Measurements from ENCODE around the gene EMC10.

The EMC10 gene

GRCh38 chr19:50505856-50506611 is 29.7 kb downstream of the EMC10 start:
- peaks cover 3% of the 10 kb centered on the region; the same call in 1 of the 2 replicates for H3K79me2 ChIP-seq (ENCODE audit: control insufficient read depth, low read length)
- H3K4me3 ChIP-seq (ENCODE audit: low read length), result no peak overlapping the region
- no peaks in the 10 kb centered on the region for H3F3A ChIP-seq (ENCODE audit: control insufficient read depth, insufficient read depth)
- no peak overlapping the region for H3K27ac ChIP-seq (ENCODE audit: low read depth, low read length)
- H3K4me2 ChIP-seq (ENCODE audit: low read length), result no peak overlapping the region
- H4K20me1 ChIP-seq (ENCODE audit: control insufficient read depth, insufficient read depth, low read depth, low read length), result no peaks in the 10 kb centered on the region
- no peak for TF ChIP-seq CTCF (IDR thresholded peaks at IDR 0.05; ENCODE audit: low read depth, low read length, poor library complexity, severe bottlenecking)
- TF ChIP-seq EZH2phosphoT487 (IDR thresholded peaks at IDR 0.05; ENCODE audit: borderline replicate concordance, low read length), result no peak
- no peaks in the 10 kb centered on the region for H3K36me3 ChIP-seq (ENCODE audit: control insufficient read depth, low read length)
- no peaks in the 10 kb centered on the region for H3K9me3 ChIP-seq (ENCODE audit: control insufficient read depth, insufficient read depth, low read length)
- H3K4me1 ChIP-seq (ENCODE audit: control insufficient read depth, low read length), result peaks cover 7% of the 10 kb centered on the region
- no peaks in the 10 kb centered on the region for H3K27me3 ChIP-seq (ENCODE audit: control insufficient read depth, low read length)
- no peaks in the 10 kb centered on the region for H3K9me2 ChIP-seq (replicated peaks; ENCODE audit: control insufficient read depth, low read length)

- Histone ChIP-seq H3K9me2 (replicated peaks; ENCODE audit: control insufficient read depth, low read length) (no peaks in the 10 kb centered on the region), H3K27me3 (ENCODE audit: control insufficient read depth, low read length) (no peaks in the 10 kb centered on the region), H3K79me2 (ENCODE audit: control insufficient read depth, low read length) (peaks cover 3% of the 10 kb centered on the region; the same call in 1 of the 2 replicates), H3K4me3 (ENCODE audit: low read length) (no peak overlapping the region), H4K20me1 (ENCODE audit: control insufficient read depth, insufficient read depth, low read depth, low read length) (no peaks in the 10 kb centered on the region), H3F3A (ENCODE audit: control insufficient read depth, insufficient read depth) (no peaks in the 10 kb centered on the region), H3K4me1 (ENCODE audit: control insufficient read depth, low read length) (peaks cover 9% of the 10 kb centered on the region), H3K27ac (ENCODE audit: low read depth, low read length) (no peak overlapping the region), H3K9me3 (ENCODE audit: control insufficient read depth, insufficient read depth, low read length) (no peaks in the 10 kb centered on the region), H3K4me2 (ENCODE audit: low read length) (no peak overlapping the region), H3K36me3 (ENCODE audit: control insufficient read depth, low read length) (no peaks in the 10 kb centered on the region)
- no peak for TF ChIP-seq CTCF (IDR thresholded peaks at IDR 0.05; ENCODE audit: low read depth, low read length, poor library complexity, severe bottlenecking)
- TF ChIP-seq EZH2phosphoT487 (IDR thresholded peaks at IDR 0.05; ENCODE audit: borderline replicate concordance, low read length), result no peak
Observed at GRCh38 chr19:50506700-50507099, 30.4 kb downstream of the EMC10 start.

- no peak overlapping the region for H3K4me2 ChIP-seq (ENCODE audit: low read length)
- no peaks in the 10 kb centered on the region for H4K20me1 ChIP-seq (ENCODE audit: control insufficient read depth, insufficient read depth, low read depth, low read length)
- H3K4me1 ChIP-seq (ENCODE audit: control insufficient read depth, low read length), result peaks cover 14% of the 10 kb centered on the region
- no peaks in the 10 kb centered on the region for H3K36me3 ChIP-seq (ENCODE audit: control insufficient read depth, low read length)
- H3K4me3 ChIP-seq (ENCODE audit: low read length), result no peak overlapping the region
- no peaks in the 10 kb centered on the region for H3K9me2 ChIP-seq (replicated peaks; ENCODE audit: control insufficient read depth, low read length)
- no peaks in the 10 kb centered on the region for H3K9me3 ChIP-seq (ENCODE audit: control insufficient read depth, insufficient read depth, low read length)
- TF ChIP-seq EZH2phosphoT487 (IDR thresholded peaks at IDR 0.05; ENCODE audit: borderline replicate concordance, low read length) (no peak), CTCF (IDR thresholded peaks at IDR 0.05; ENCODE audit: low read depth, low read length, poor library complexity, severe bottlenecking) (no peak)
- peaks cover 3% of the 10 kb centered on the region; the same call in 1 of the 2 replicates for H3K79me2 ChIP-seq (ENCODE audit: control insufficient read depth, low read length)
- H3F3A ChIP-seq (ENCODE audit: control insufficient read depth, insufficient read depth), result no peaks in the 10 kb centered on the region
- no peak overlapping the region for H3K27ac ChIP-seq (ENCODE audit: low read depth, low read length)
- no peaks in the 10 kb centered on the region for H3K27me3 ChIP-seq (ENCODE audit: control insufficient read depth, low read length)
Observed at GRCh38 chr19:50507376-50507775, 31.1 kb downstream of the EMC10 start.
